ENCODE results near the gene LRRC4C. TPM values are rescaled to one million over a fixed set of nuclear protein-coding genes. Genes with fewer than 3 reads are reported as not detected.

Gene LRRC4C
- total and polyA plus RNA-seq, 2 donors (not counting 3 experiments of a cell fraction or from before 2014, with no cell fraction given) = not detected

DNA sequence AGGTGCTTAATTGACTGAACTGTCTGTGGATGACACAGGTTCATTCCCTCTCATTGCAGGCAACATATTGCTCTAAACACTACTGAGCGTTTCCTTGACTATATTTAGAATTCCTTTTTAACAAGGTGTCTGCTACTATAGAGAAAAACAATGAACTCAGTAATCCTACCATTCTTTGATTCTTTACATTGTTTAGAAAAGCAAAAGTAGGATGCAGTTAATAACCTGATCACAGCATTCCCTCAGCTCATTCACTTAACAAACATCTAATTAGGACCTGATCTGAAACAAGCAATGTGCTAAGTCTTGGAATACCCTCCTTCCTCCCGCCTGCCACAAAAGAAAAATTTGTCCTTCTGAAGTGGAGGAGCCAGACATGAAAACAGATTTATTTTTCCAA lies 313.1 kb downstream of the LRRC4C start:
- H3K4me3 ChIP-seq (replicated peaks in 1 of 3; ENCODE audit: insufficient read depth in 1 of 3, low read depth in 1 of 3, low read length in 3 of 3) = no peak overlapping the region
- intact Hi-C loops (cut with micrococcal nuclease) = no loop called here
- no TSS peak for BruUV-seq (replicated peaks)
- H3K4me2 ChIP-seq (ENCODE audit: insufficient read depth, low read length) = no peak overlapping the region
- ChIA-PET CTCF (no interaction called here), POLR2A (no interaction called here)
- dilution Hi-C loops (cut with MboI; ENCODE audit: extremely low pct_ligation_motif_present, low sequenced_read_pairs) = no loop called here
- no peaks in the 10 kb centered on the region for H3K27me3 ChIP-seq (ENCODE audit: control insufficient read depth in 2 of 2, insufficient read depth in 2 of 2, low read length in 2 of 2)
- no peaks in the 10 kb centered on the region for H3K79me2 ChIP-seq (ENCODE audit: control insufficient read depth, insufficient read depth, low read length)
- TF ChIP-seq MYC (IDR thresholded peaks at IDR 0.05; ENCODE audit: low read depth, low read length) (no peak), FOS (IDR thresholded peaks at IDR 0.05; ENCODE audit: borderline replicate concordance, insufficient read depth, low read length) (no peak), POLR2AphosphoS5 (IDR thresholded peaks at IDR 0.05; ENCODE audit: insufficient read depth, low read depth, low read length) (no peak), GATA2 (IDR thresholded peaks at IDR 0.05; ENCODE audit: insufficient read depth, insufficient read length, low read depth, low read length) (no peak), JUN (IDR thresholded peaks at IDR 0.05; ENCODE audit: borderline replicate concordance, insufficient read depth, insufficient read length, low read depth) (no peak), EZH2 (IDR thresholded peaks at IDR 0.05; ENCODE audit: borderline replicate concordance, low read depth, low read length, severe bottlenecking) (no peak), POLR2A (IDR thresholded peaks at IDR 0.05; ENCODE audit: low read depth, low read length) (no peak)
- TF ChIP-seq, protein P1, sequence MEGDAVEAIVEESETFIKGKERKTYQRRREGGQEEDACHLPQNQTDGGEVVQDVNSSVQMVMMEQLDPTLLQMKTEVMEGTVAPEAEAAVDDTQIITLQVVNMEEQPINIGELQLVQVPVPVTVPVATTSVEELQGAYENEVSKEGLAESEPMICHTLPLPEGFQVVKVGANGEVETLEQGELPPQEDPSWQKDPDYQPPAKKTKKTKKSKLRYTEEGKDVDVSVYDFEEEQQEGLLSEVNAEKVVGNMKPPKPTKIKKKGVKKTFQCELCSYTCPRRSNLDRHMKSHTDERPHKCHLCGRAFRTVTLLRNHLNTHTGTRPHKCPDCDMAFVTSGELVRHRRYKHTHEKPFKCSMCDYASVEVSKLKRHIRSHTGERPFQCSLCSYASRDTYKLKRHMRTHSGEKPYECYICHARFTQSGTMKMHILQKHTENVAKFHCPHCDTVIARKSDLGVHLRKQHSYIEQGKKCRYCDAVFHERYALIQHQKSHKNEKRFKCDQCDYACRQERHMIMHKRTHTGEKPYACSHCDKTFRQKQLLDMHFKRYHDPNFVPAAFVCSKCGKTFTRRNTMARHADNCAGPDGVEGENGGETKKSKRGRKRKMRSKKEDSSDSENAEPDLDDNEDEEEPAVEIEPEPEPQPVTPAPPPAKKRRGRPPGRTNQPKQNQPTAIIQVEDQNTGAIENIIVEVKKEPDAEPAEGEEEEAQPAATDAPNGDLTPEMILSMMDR (IDR thresholded peaks at IDR 0.05; ENCODE audit: extremely low read depth in 1 of 2, insufficient read depth in 1 of 2, low read depth in 1 of 2, low read length in 2 of 2) = no peak
- TF ChIP-seq, protein P2, sequence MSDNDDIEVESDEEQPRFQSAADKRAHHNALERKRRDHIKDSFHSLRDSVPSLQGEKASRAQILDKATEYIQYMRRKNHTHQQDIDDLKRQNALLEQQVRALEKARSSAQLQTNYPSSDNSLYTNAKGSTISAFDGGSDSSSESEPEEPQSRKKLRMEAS (IDR thresholded peaks at IDR 0.05; ENCODE audit: insufficient read depth, insufficient read length) = no peak
- H3K36me3 ChIP-seq (ENCODE audit: control insufficient read depth in 2 of 2, extremely low read depth in 1 of 2, insufficient read depth in 2 of 2, low read length in 2 of 2) = no peaks in the 10 kb centered on the region
- H3K9me3 ChIP-seq (replicated peaks; ENCODE audit: control insufficient read depth, insufficient read depth, low read length) = peaks cover 2% of the 10 kb centered on the region
- no peak overlapping the region for H3K9ac ChIP-seq (replicated peaks; ENCODE audit: extremely low read depth, insufficient read depth, low read length)
- FAIRE-seq = no peak
- no peaks in the 10 kb centered on the region for H3K9me1 ChIP-seq (replicated peaks; ENCODE audit: control insufficient read depth, extremely low read depth, insufficient read depth, low read length)
- H2AFZ ChIP-seq (ENCODE audit: low read depth, low read length) = no peak overlapping the region
- H3K27ac ChIP-seq (ENCODE audit: insufficient read depth, low read depth, low read length) = no peak overlapping the region
- H3K4me1 ChIP-seq (ENCODE audit: control insufficient read depth, extremely low read depth, insufficient read depth, low read length) = no peaks in the 10 kb centered on the region
- no peaks in the 10 kb centered on the region for H4K20me1 ChIP-seq (replicated peaks; ENCODE audit: control insufficient read depth, extremely low read depth, insufficient read depth, low read length)
- no peak for DNase-seq (ENCODE audit: low read depth, low spot score)

Data from endothelial cell of umbilical vein (primary cell).